GM18505 (cell line): ENCODE results near the gene DYSF.

Experiments
- ATAC-seq: cut with Tn5 transposase; IDR thresholded peaks from one replicate; pipeline ENCODE4 v1.9.1; 2021; ENCODE audit not compliant: unreplicated experiment
- POLR2A ChIP-seq: IDR thresholded peaks from 4 replicates; pipeline ENCODE4 v1.6.1; 2011; ENCODE audit warnings: borderline replicate concordance; ENCODE audit not compliant: insufficient read depth, insufficient read length; ENCODE audit errors: extremely low read depth

The DYSF gene

GRCh38 chr2:71702971-71703898 lies 249.9 kb downstream of the DYSF start:
- ATAC-seq, result no peak
- TF ChIP-seq POLR2A, result no peak

DNA sequence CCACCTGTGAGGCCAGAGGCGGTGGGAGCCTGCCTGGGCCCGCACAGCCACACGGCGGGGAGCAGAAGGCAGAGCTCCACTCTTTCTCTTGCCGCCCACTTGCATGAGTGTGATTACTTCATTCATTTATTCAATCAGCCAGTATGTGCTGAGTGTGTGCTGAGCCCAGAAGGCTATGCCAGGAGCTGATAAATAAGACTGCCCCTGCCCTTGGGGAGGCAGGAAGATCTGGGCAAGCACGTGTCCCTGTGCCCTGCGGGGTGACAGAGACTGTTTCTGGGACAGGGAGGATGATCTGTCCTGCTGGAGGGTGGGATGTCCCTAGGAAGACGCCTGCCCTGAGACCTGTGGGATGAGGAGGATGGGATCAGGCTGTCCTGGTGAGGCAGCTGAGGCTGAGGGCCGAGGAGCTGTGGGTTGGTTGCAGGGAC lies 250.8 kb downstream of the DYSF start:
- TF ChIP-seq POLR2A, result no peak
- no peak for ATAC-seq

- ATAC-seq, result no peak
- no peak for TF ChIP-seq POLR2A
These were observed 251.3 kb downstream of the DYSF start for GRCh38 chr2:71704688-71705087.

- no peak for ATAC-seq
- no peak for TF ChIP-seq POLR2A
These were observed 252.0 kb downstream of the DYSF start for GRCh38 chr2:71705171-71705960.

- ATAC-seq, result no peak
- TF ChIP-seq POLR2A, result no peak
These were observed 252.8 kb downstream of the DYSF start for GRCh38 chr2:71706121-71706520.

DNA sequence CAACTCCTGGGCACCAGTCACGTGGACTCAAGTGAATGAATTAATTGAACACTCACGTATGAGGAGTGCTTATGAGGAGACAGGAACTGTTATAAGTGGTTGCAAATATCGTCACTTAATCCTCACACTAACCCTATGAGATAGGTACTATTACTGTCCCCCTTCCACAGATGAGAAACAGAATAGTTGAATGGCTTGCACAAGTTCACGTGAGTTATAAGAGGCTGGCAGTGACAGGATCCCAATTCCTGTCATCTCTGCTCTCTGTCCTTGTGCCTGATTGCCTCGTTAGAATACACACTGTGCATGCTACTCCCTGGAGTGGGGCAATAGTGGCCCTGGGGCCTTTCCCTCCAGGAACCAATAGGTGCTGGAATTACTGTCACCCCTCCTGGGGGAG lies 253.5 kb downstream of the DYSF start:
- TF ChIP-seq POLR2A, result no peak
- no peak for ATAC-seq

DNA sequence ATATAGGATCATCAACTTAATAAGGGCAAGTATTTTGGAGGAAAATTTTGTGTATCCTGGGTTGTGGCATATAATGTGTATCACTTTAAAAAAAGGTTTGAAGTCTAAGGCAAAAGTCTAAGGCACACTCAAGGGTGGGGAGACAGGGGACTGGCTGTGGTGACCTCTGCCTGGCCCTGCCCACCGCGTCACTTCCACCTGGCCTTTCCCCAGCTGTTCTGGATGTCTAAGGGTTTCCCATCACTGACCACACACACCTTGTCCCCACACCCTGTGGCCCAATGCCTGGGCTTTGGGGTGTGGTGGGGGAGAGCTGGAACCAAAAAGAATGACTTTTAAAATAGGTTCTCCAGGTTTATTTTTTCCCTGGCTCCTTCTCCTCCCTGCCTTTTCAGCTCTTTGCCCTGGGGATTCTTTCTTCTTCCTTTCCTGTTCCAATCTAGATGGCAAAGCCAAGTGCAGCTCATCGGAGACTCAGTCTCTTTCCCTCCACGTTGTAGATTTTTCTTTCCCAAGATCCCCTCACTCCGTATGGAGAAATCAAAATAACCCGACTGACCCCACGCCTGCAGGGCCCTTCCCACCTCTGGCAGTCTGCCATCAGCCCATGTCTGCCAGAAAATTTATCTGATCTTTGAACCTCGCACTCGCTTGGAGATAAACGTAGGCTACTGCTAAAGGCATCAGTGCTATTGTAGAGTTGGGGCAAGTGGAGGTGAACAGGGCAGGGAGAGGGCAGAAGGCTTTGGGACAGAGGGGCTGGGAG lies 257.2 kb downstream of the DYSF start:
- no peak for ATAC-seq
- no peak for TF ChIP-seq POLR2A

- no peak for ATAC-seq
- TF ChIP-seq POLR2A, result no peak
These were observed 257.9 kb downstream of the DYSF start for GRCh38 chr2:71711133-71711855.

DNA sequence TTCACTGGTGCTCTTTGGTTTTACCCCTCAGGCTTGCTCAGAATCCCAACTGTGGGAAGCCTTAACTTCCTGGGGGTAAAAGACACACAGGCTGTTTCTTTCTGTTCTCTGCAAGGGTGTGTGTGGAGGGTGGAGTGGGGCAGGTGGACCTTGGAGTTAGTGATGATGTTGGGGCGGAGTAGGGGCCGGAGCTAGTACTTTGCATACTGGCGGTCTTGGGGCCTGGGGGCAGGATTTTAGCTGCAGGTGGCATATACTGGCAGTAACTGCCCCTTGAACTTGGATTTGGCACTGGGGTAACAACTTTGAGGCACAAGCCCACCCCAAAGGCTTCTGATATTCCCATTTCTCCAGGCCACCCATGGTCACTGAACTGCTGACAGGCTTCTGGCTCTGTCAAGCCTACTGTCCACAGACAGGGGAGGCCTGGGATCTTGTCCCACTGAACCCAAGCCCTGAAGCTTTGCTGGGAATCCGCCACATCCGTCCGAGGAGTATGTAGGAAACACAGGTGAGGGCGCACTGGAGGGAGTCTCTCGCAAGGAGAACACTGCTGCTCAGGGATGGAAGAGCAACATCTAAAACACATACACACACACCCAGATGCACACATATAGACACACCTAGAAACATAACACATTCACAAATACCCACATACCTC lies 258.9 kb downstream of the DYSF start:
- TF ChIP-seq POLR2A, result no peak
- no peak for ATAC-seq

DNA sequence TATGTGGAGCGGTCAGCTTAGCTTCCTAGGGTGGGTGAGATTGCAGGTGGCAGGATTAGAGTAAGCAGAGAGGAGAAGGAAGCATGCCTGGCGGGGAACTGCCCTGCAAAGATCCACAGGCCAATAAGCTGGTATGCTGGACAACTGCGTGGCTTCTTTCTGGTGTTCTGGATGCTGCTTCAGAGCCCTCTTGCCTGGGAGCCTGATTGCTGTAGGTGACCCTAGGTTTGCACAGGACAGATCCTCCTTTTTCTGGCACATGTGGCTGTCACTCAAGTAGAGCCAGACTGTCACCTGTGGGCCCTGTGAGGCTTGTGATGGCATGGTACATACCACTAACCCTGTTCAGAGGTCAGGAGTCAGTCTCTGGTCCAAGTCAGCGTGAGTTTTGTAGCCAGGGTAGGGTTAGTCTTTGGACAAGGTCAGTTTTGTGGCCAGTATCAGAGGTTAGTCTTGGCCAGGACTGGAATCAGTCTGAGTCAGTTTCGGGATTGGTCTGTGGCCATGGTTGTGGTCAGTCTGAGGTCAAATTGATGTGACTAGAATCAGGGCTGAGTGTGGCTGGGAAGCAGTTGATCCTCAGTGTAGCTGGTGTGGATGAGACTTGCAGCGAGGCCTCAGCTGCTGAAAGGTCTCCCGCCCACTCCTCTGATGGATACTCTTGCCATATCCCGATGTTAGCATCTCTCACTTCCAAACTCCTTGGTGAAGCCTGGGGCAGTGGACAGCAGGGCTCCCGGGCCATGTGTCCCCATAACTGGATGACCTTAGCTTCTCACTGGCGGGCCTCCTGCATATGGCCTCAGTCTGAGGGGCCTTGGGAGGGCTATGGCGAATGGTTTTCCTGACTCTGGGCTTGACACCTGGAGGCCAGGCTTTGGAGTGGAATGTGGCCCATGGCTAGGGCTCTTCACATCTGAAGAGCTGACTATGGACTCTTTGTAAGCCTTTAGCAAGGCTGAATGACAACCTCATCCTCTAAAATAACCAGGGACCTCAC lies 260.5 kb downstream of the DYSF start:
- TF ChIP-seq POLR2A, result no peak
- ATAC-seq, result no peak

GRCh38 chr2:71714601-71715240 lies 261.4 kb downstream of the DYSF start:
- no peak for TF ChIP-seq POLR2A
- ATAC-seq, result no peak
